ENCODE measurements around the gene ATAD3A. TPM values are rescaled to one million over a fixed set of nuclear protein-coding genes. Genes with fewer than 3 reads are reported as not detected.

ATAD3A gene
- total and polyA plus RNA-seq, 2 experiments from 2014 or later: 61.7 to 77.9 TPM

DNA sequence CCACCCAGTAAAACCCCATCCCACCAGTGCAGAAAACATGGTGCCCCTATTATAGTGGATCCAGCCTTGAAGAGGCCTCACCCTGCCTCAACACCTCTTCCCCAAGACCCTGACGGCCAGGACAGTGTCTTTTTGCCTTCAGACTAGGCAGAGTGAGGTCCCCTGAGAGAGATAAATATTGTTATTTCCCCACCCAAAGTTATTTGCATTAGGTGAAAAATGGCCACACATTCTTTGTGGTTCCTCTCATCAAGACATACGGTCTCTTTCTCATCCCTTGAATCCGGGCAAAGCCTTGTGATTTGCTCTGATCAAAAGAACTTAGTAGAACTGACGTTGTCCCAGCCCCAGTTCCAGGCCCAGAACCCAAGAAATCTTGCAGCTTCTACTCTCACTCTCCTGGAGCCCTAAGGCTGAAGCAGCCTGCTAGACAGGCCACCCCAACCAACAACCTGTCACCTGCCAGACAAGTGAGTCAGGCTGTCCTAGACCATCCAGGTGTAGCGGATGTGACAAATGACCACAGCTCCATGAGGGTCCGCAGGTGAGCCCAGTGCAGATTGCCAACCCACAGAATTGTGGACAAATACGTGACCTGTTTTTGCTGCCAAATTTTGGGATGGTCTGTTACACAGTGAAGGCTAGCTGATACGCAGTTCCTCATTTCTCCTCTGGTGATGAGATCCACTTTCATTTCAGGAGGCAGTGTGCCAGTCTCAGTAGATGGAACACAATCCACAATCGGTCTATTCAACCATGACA lies 70.8 kb downstream of the ATAD3A start:
- DNase-seq (ENCODE audit: low read depth in 1 of 2, low spot score in 1 of 2): no peak
- no peak for TF ChIP-seq CTCF (IDR thresholded peaks at IDR 0.05; ENCODE audit: low read depth, low read length)
- Histone ChIP-seq H3K27me3 (peaks cover 63% of the 10 kb centered on the region), H3K4me1 (ENCODE audit: low read depth) (no peaks in the 10 kb centered on the region), H3K4me3 (no peak overlapping the region), H3K36me3 (no peaks in the 10 kb centered on the region), H3K27ac (no peak overlapping the region), H3K9me3 (ENCODE audit: low read depth) (no peaks in the 10 kb centered on the region)

GRCh38 chr1:1583347-1584010 lies 71.5 kb downstream of the ATAD3A start:
- Histone ChIP-seq H3K9me3 (ENCODE audit: low read depth) (no peaks in the 10 kb centered on the region), H3K4me3 (no peak overlapping the region), H3K4me1 (ENCODE audit: low read depth) (no peaks in the 10 kb centered on the region), H3K27me3 (peaks cover 58% of the 10 kb centered on the region), H3K27ac (no peak overlapping the region), H3K36me3 (no peaks in the 10 kb centered on the region)
- no peak for DNase-seq (ENCODE audit: low read depth in 1 of 2, low spot score in 1 of 2)
- TF ChIP-seq CTCF (IDR thresholded peaks at IDR 0.05; ENCODE audit: low read depth, low read length): no peak

Other genes with a start within 250 kb of the ATAD3A start
- gene UBE2J2, start 238.3 kb upstream of the ATAD3A start, total RNA-seq: 64.2 and 70.5 TPM in 2 replicates
- 87.3 and 93.1 TPM in 2 replicates for gene UBE2J2, start 238.3 kb upstream of the ATAD3A start, polyA plus RNA-seq
- 13.0 and 26.5 TPM in 2 replicates for gene SCNN1D, start 231.7 kb upstream of the ATAD3A start, total RNA-seq
- 7.5 and 11.0 TPM in 2 replicates for gene SCNN1D, start 231.7 kb upstream of the ATAD3A start, polyA plus RNA-seq
- gene ACAP3, start 204.2 kb upstream of the ATAD3A start, total RNA-seq: 59.1 and 61.4 TPM in 2 replicates
- 45.7 and 63.6 TPM in 2 replicates for gene ACAP3, start 204.2 kb upstream of the ATAD3A start, polyA plus RNA-seq
- gene PUSL1, start 203.6 kb upstream of the ATAD3A start, total RNA-seq: 22.1 and 25.0 TPM in 2 replicates
- gene PUSL1, start 203.6 kb upstream of the ATAD3A start, polyA plus RNA-seq: 17.4 and 18.7 TPM in 2 replicates
- gene INTS11, start 187.5 kb upstream of the ATAD3A start, total RNA-seq: 100.0 and 124 TPM in 2 replicates
- 75.8 and 86.4 TPM in 2 replicates for gene INTS11, start 187.5 kb upstream of the ATAD3A start, polyA plus RNA-seq
- 38.5 and 49.3 TPM in 2 replicates for gene CPTP, start 187.4 kb upstream of the ATAD3A start, total RNA-seq
- gene CPTP, start 187.4 kb upstream of the ATAD3A start, polyA plus RNA-seq: 33.7 and 38.0 TPM in 2 replicates
- gene TAS1R3, start 180.9 kb upstream of the ATAD3A start, total RNA-seq: 0.81 and 1.1 TPM in 2 replicates
- 0.32 and 0.70 TPM in 2 replicates for gene TAS1R3, start 180.9 kb upstream of the ATAD3A start, polyA plus RNA-seq
- 78.1 and 105 TPM in 2 replicates for gene DVL1, start 162.7 kb upstream of the ATAD3A start, total RNA-seq
- 29.1 and 49.2 TPM in 2 replicates for gene DVL1, start 162.7 kb upstream of the ATAD3A start, polyA plus RNA-seq
- gene MXRA8, start 153.6 kb upstream of the ATAD3A start, total RNA-seq: 50.4 and 90.1 TPM in 2 replicates
- 42.2 and 58.8 TPM in 2 replicates for gene MXRA8, start 153.6 kb upstream of the ATAD3A start, polyA plus RNA-seq
- gene AURKAIP1, start 137.0 kb upstream of the ATAD3A start, total RNA-seq: 235 and 301 TPM in 2 replicates
- 252 and 305 TPM in 2 replicates for gene AURKAIP1, start 137.0 kb upstream of the ATAD3A start, polyA plus RNA-seq
- gene CCNL2, start 112.8 kb upstream of the ATAD3A start, total RNA-seq: 183 and 230 TPM in 2 replicates
- 283 and 301 TPM in 2 replicates for gene CCNL2, start 112.8 kb upstream of the ATAD3A start, polyA plus RNA-seq
- gene MRPL20, start 104.9 kb upstream of the ATAD3A start, total RNA-seq: 97.6 and 168 TPM in 2 replicates
- 204 and 255 TPM in 2 replicates for gene MRPL20, start 104.9 kb upstream of the ATAD3A start, polyA plus RNA-seq
- 0.49 and 0.60 TPM in 2 replicates for gene ANKRD65, start 90.9 kb upstream of the ATAD3A start, total RNA-seq
- gene ANKRD65, start 90.9 kb upstream of the ATAD3A start, polyA plus RNA-seq: 0.32 and 2.0 TPM in 2 replicates
- gene VWA1, start 76.5 kb upstream of the ATAD3A start, total RNA-seq: 31.5 and 40.4 TPM in 2 replicates
- 31.5 and 48.1 TPM in 2 replicates for gene VWA1, start 76.5 kb upstream of the ATAD3A start, polyA plus RNA-seq
- gene ATAD3C, start 62.5 kb upstream of the ATAD3A start, total RNA-seq: 0.21 and 0.28 TPM in 2 replicates
- 0.49 and 0.53 TPM in 2 replicates for gene ATAD3C, start 62.5 kb upstream of the ATAD3A start, polyA plus RNA-seq
- 28.1 and 37.4 TPM in 2 replicates for gene ATAD3B, start 40.4 kb upstream of the ATAD3A start, total RNA-seq
- gene ATAD3B, start 40.4 kb upstream of the ATAD3A start, polyA plus RNA-seq: 25.8 and 30.2 TPM in 2 replicates
- 8.1 and 26.0 TPM in 2 replicates for gene TMEM240, start 28.5 kb downstream of the ATAD3A start, total RNA-seq
- 6.2 and 10.4 TPM in 2 replicates for gene TMEM240, start 28.5 kb downstream of the ATAD3A start, polyA plus RNA-seq
- gene SSU72, start 62.7 kb downstream of the ATAD3A start, total RNA-seq: 97.3 and 131 TPM in 2 replicates
- gene SSU72, start 62.7 kb downstream of the ATAD3A start, polyA plus RNA-seq: 172 and 202 TPM in 2 replicates
- 30.9 and 46.5 TPM in 2 replicates for gene FNDC10, start 88.0 kb downstream of the ATAD3A start, total RNA-seq
- gene FNDC10, start 88.0 kb downstream of the ATAD3A start, polyA plus RNA-seq: 34.1 and 62.3 TPM in 2 replicates
- gene MIB2, start 103.3 kb downstream of the ATAD3A start, total RNA-seq: 191 and 248 TPM in 2 replicates
- 160 and 168 TPM in 2 replicates for gene MIB2, start 103.3 kb downstream of the ATAD3A start, polyA plus RNA-seq
- gene MMP23B, start 120.0 kb downstream of the ATAD3A start, total RNA-seq: 23.6 and 30.0 TPM in 2 replicates
- 11.3 and 14.1 TPM in 2 replicates for gene MMP23B, start 120.0 kb downstream of the ATAD3A start, polyA plus RNA-seq
- 16.8 and 22.2 TPM in 2 replicates for gene CDK11B, start 146.8 kb downstream of the ATAD3A start, total RNA-seq
- gene CDK11B, start 146.8 kb downstream of the ATAD3A start, polyA plus RNA-seq: 16.6 and 17.9 TPM in 2 replicates
- 57.9 and 74.6 TPM in 2 replicates for gene SLC35E2B, start 180.6 kb downstream of the ATAD3A start, total RNA-seq
- gene SLC35E2B, start 180.6 kb downstream of the ATAD3A start, polyA plus RNA-seq: 30.7 and 44.3 TPM in 2 replicates
- 6.1 and 13.2 TPM in 2 replicates for gene CDK11A, start 212.2 kb downstream of the ATAD3A start, total RNA-seq
- gene CDK11A, start 212.2 kb downstream of the ATAD3A start, polyA plus RNA-seq: 12.4 and 16.6 TPM in 2 replicates